ENCODE measurements around the gene CCL16.
A peak's percentile ranks its signal among the peaks of the same experiment; 100 is the strongest.

Gene CCL16

DNA sequence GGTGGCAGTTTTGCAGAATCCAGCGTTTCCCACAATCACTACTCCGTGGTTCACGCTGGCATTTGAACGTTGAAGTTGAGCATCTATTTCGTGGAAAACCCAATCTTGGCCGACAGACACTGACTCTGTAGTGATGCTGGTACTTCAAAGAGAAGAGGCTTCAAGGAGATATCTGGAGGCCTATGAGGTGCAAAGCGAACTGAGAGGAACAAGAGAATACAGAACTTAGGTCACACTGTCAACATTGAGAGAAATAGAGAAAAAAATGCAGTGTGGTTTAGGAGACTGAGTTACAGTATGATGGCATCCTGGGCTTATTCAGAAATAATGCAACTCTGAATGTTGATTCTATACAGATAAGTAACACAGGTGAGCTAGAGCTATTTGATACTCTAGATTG lies 16.0 kb downstream of the CCL16 start:
- H3K4me3 ChIP-seq (ENCODE audit: low read depth, low read length) = no peak overlapping the region
- TF ChIP-seq, protein P1, sequence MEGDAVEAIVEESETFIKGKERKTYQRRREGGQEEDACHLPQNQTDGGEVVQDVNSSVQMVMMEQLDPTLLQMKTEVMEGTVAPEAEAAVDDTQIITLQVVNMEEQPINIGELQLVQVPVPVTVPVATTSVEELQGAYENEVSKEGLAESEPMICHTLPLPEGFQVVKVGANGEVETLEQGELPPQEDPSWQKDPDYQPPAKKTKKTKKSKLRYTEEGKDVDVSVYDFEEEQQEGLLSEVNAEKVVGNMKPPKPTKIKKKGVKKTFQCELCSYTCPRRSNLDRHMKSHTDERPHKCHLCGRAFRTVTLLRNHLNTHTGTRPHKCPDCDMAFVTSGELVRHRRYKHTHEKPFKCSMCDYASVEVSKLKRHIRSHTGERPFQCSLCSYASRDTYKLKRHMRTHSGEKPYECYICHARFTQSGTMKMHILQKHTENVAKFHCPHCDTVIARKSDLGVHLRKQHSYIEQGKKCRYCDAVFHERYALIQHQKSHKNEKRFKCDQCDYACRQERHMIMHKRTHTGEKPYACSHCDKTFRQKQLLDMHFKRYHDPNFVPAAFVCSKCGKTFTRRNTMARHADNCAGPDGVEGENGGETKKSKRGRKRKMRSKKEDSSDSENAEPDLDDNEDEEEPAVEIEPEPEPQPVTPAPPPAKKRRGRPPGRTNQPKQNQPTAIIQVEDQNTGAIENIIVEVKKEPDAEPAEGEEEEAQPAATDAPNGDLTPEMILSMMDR (IDR thresholded peaks at IDR 0.05; ENCODE audit: borderline replicate concordance, insufficient read depth, low read depth, low read length) = no peak

DNA sequence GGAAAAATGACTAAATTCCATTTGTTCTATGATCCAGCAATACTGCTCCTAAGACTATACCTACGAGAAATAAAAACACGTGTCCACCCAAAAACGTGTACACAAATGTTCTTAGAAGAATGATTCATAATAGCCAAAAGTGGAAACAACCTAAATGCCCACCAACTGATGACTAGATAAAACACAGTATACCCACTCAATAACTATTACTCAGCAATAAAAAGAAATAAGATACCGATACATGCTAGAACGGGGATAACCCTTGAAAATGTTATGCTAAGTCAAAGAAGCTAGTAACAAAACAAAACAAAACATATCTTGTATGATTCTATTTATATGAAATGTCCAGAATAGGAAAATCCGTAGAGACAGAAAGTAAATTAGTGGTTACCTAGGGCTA lies 17.6 kb downstream of the CCL16 start:
- TF ChIP-seq, protein P1 (IDR thresholded peaks at IDR 0.05; ENCODE audit: borderline replicate concordance, insufficient read depth, low read depth, low read length) = no peak
- H3K4me3 ChIP-seq (ENCODE audit: low read depth, low read length) = no peak overlapping the region

GRCh38 chr17:35953720-35954119 lies 27.6 kb downstream of the CCL16 start:
- H3K4me3 ChIP-seq (ENCODE audit: low read depth, low read length) = no peak overlapping the region
- TF ChIP-seq, protein P1 (IDR thresholded peaks at IDR 0.05; ENCODE audit: borderline replicate concordance, insufficient read depth, low read depth, low read length) = no peak

DNA sequence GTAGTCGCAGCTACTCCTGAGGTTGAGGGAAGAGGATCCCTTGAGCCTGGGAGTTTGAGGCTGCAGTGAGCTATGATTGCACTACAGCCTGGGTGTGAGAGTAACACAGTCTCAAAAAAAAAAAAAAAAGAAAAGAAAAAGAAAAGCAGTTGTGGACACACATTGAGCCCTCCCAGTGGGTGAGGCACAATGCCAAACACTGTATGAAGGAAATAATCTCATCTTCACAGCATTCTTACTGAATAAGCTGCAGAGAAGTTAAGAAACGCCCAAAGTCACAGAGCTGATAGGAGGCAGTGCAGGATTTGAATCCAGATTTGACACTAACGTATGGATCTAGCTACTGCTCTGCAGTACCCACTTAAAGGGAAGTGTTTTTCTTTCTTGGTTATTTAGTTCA lies 31.9 kb downstream of the CCL16 start:
- no peak overlapping the region for H3K4me3 ChIP-seq (ENCODE audit: low read depth, low read length)
- TF ChIP-seq, protein P1 (IDR thresholded peaks at IDR 0.05; ENCODE audit: borderline replicate concordance, insufficient read depth, low read depth, low read length) = no peak

- H3K4me3 ChIP-seq (ENCODE audit: low read depth, low read length) = no peak overlapping the region
- TF ChIP-seq, protein P1 (IDR thresholded peaks at IDR 0.05; ENCODE audit: borderline replicate concordance, insufficient read depth, low read depth, low read length) = no peak
These were observed 33.2 kb downstream of the CCL16 start for GRCh38 chr17:35948092-35948491.

- no peak overlapping the region for H3K4me3 ChIP-seq (ENCODE audit: low read depth, low read length)
- TF ChIP-seq, protein P1 (IDR thresholded peaks at IDR 0.05; ENCODE audit: borderline replicate concordance, insufficient read depth, low read depth, low read length) = peak; percentile 93
These were observed 34.1 kb downstream of the CCL16 start for GRCh38 chr17:35947156-35947585.

DNA sequence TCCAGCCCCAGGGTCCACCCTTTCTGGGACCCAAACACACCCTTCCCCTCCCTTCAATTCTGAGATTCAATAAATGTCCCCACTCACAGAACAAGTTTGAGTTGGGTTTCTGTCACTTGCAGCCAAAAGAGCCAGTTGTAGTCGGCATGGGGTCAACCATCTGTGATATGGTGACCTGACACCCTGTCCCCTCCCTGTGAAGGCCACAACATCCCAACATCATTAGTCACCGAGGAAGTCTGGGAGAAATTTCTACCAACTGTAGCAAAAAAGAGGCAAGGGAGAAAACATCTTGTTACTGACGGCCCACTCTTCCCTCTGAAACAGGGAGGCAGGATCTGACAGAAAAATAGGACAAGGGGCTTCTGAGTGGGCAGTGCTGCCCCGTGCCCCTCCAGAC lies 37.1 kb downstream of the CCL16 start:
- H3K4me3 ChIP-seq (ENCODE audit: low read depth, low read length) = no peak overlapping the region
- TF ChIP-seq, protein P1 (IDR thresholded peaks at IDR 0.05; ENCODE audit: borderline replicate concordance, insufficient read depth, low read depth, low read length) = no peak
